Smooth muscle cell (in vitro differentiated cells): ENCODE data around the gene SETD1A. TPM values are rescaled to one million over a fixed set of nuclear protein-coding genes. Genes with fewer than 3 reads are reported as not detected.

Source experiments
- DNase-seq: peaks from one replicate; lab custom pipeline; 2025; ENCODE audit not compliant: unreplicated experiment; lab: John Stamatoyannopoulos, UW
- H2AFZ ChIP-seq: fragments of 200-600 bp; sonication (generic); 2 replicates; pipeline ENCODE4 v1.6.0; 2016; ENCODE audit warnings: antibody characterized with exemption, low read depth, mild to moderate bottlenecking
- H3F3A ChIP-seq: fragments of 200-600 bp; sonication (generic); 2 replicates; pipeline ENCODE4 v1.6.0; 2017; ENCODE audit warnings: antibody characterized with exemption, low read depth
- H3K27ac ChIP-seq: fragments of 200-600 bp; sonication (generic); 2 replicates; pipeline ENCODE4 v1.5.1; 2016; ENCODE audit warnings: low read depth, mild to moderate bottlenecking
- H3K27me3 ChIP-seq: fragments of 200-600 bp; sonication (generic); 2 replicates; pipeline ENCODE4 v1.6.1; 2016; ENCODE audit warnings: low read depth, mild to moderate bottlenecking
- H3K36me3 ChIP-seq: fragments of 200-600 bp; sonication (generic); 2 replicates; pipeline ENCODE4 v1.5.1; 2016; ENCODE audit warnings: low read depth
- H3K4me1 ChIP-seq: fragments of 200-600 bp; sonication (generic); 2 replicates; pipeline ENCODE4 v1.5.1; 2016; ENCODE audit warnings: low read depth
- H3K4me2 ChIP-seq: fragments of 200-600 bp; sonication (generic); 2 replicates; pipeline ENCODE4 v1.6.0; 2016; ENCODE audit warnings: mild to moderate bottlenecking
- H3K4me3 ChIP-seq: fragments of 200-600 bp; sonication (generic); 2 replicates; pipeline ENCODE4 v1.5.1; 2016; ENCODE audit warnings: mild to moderate bottlenecking
- H3K79me2 ChIP-seq: fragments of 200-600 bp; sonication (generic); 2 replicates; pipeline ENCODE4 v1.6.0; 2016; ENCODE audit warnings: low read depth, mild to moderate bottlenecking
- H3K9ac ChIP-seq: fragments of 200-600 bp; sonication (generic); 2 replicates; pipeline ENCODE4 v1.6.0; 2016; ENCODE audit warnings: low read depth
- H3K9me3 ChIP-seq: fragments of 200-600 bp; sonication (generic); replicated peaks from 2 replicates; pipeline ENCODE4 v1.5.1; 2016; ENCODE audit warnings: low read depth
- H4K20me1 ChIP-seq: fragments of 200-600 bp; sonication (generic); 2 replicates; pipeline ENCODE4 v1.6.0; 2016; ENCODE audit warnings: low read depth
- WGBS: methylation state at CpG from one replicate; pipeline ENCODE4 v1.1.7; 2016; ENCODE audit warnings: low lambda C conversion rate; 5-methylcytosine and 5-hydroxymethylcytosine counted together
- polyA plus RNA-seq: library from polyadenylated mRNA; unstranded; fragments of >200 nt; fragmentation: Nextera tagmentation; extraction: Ambion mirVana; gene quantifications from 2 replicates; pipeline ENCODE4 v1.2.1, GENCODE V29; 2016
- total RNA-seq: library from RNA; depleted of rRNA; stranded (reverse); fragments of >200 nt; gene quantifications from 2 replicates; pipeline ENCODE4 v1.2.3, GENCODE V29; 2014
- TF ChIP-seq, protein P1 (sequence below): fragments of 200-600 bp; sonication (generic); IDR thresholded peaks from 2 replicates; pipeline ENCODE4 v1.5.1; 2017; ENCODE audit warnings: borderline replicate concordance, mild to moderate bottlenecking, antibody characterized with exemption; ENCODE audit not compliant: insufficient read depth, poor library complexity, severe bottlenecking

The SETD1A gene
- total and polyA plus RNA-seq, 2 experiments from 2014 or later: 1.2 to 2.9 TPM

DNA sequence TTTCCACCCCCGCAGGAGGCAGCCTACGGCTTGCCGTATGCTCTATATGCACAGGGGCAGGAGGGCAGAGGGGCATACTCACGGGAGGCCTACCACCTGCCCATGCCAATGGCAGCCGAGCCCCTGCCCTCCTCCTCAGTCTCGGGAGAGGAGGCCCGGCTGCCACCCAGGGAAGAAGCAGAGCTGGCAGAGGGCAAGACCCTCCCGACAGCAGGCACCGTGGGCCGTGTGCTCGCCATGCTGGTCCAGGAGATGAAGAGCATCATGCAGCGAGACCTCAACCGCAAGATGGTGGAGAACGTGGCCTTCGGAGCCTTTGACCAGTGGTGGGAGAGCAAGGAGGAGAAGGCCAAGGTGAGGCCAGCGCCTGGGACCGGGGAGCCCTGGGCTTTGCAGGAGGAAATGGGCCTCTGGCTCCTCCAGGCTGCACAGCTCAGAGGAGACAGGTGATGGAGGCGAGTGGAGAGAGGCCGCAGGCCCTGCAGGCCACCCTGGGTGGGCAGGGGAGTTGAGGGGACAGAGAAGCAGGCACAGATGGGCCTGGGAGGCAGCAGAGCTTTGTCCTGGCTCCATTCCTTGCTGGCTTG is 8.6 kb downstream of the SETD1A start:
- Histone ChIP-seq H3K36me3 (peaks cover 8% of the 10 kb centered on the region), H3K4me2 (no peak overlapping the region), H3K9me3 (no peaks in the 10 kb centered on the region), H3K9ac (no peak overlapping the region), H3K4me1 (no peaks in the 10 kb centered on the region), H2AFZ (no peak overlapping the region), H3K27ac (no peak overlapping the region), H3K79me2 (no peaks in the 10 kb centered on the region), H3K27me3 (no peaks in the 10 kb centered on the region), H4K20me1 (no peaks in the 10 kb centered on the region), H3F3A (no peaks in the 10 kb centered on the region), H3K4me3 (no peak overlapping the region)
- 98% methylated on average over 19 of the region's 19 CpGs for whole genome bisulfite sequencing
- TF ChIP-seq, protein P1, sequence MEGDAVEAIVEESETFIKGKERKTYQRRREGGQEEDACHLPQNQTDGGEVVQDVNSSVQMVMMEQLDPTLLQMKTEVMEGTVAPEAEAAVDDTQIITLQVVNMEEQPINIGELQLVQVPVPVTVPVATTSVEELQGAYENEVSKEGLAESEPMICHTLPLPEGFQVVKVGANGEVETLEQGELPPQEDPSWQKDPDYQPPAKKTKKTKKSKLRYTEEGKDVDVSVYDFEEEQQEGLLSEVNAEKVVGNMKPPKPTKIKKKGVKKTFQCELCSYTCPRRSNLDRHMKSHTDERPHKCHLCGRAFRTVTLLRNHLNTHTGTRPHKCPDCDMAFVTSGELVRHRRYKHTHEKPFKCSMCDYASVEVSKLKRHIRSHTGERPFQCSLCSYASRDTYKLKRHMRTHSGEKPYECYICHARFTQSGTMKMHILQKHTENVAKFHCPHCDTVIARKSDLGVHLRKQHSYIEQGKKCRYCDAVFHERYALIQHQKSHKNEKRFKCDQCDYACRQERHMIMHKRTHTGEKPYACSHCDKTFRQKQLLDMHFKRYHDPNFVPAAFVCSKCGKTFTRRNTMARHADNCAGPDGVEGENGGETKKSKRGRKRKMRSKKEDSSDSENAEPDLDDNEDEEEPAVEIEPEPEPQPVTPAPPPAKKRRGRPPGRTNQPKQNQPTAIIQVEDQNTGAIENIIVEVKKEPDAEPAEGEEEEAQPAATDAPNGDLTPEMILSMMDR: no peak
- no peak for DNase-seq

DNA sequence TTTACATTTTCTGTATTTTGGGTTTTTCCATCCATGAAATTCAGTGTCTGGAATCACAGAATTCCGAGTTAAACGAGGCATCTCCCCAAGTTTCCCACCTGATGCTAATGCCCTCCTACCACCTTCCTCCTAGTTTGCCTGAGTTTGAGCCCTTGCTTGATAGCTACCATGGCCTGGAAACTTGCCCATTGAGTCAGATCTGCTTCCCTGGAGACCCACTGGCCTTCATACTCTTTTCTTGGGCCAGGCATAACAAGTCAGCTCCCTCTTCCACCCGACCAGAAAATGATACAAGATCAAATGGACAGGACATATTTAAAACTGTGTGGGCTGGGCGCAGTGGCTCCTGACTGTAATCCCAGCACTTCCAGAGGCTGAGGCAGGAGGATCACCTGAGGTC is 10.2 kb downstream of the SETD1A start:
- H3K4me1 ChIP-seq: no peaks in the 10 kb centered on the region
- H3K36me3 ChIP-seq: peaks cover 17% of the 10 kb centered on the region
- H3K79me2 ChIP-seq: no peaks in the 10 kb centered on the region
- H4K20me1 ChIP-seq: no peaks in the 10 kb centered on the region
- no peaks in the 10 kb centered on the region for H3K9me3 ChIP-seq
- TF ChIP-seq, protein P1: no peak
- H2AFZ ChIP-seq: no peak overlapping the region
- DNase-seq: no peak
- no peaks in the 10 kb centered on the region for H3K27me3 ChIP-seq
- WGBS: 99% methylated on average over 4 of the region's 4 CpGs
- H3F3A ChIP-seq: no peaks in the 10 kb centered on the region
- no peak overlapping the region for H3K4me3 ChIP-seq
- H3K9ac ChIP-seq: no peak overlapping the region
- H3K4me2 ChIP-seq: no peak overlapping the region
- H3K27ac ChIP-seq: no peak overlapping the region

DNA sequence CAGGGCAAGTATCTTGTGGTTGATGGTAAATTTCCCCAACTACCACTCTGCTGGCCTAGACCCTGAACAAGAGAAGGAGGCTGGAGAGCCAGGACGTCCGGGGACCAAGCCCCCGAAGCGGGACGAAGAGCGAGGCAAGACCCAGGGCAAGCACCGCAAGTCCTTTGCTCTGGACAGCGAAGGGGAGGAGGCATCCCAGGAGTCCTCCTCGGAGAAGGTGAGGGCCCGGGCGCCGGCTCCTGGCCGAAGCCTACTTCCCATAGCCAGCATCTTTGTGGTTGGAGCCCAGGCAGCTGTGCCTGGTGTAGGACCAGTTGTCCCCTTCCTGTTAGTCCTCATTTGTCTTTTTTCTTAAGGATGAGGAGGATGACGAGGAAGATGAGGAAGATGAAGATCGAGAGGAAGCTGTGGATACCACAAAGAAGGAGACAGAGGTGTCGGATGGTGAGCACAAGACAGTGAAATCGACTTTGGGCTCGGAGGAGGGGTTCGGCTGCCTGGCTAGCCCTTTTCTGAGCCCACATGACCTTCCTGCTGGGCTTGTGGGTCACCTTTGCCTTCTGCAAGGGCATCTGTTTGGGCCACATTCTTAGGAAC is 11.8 kb downstream of the SETD1A start:
- DNase-seq: no peak
- Histone ChIP-seq H4K20me1 (no peaks in the 10 kb centered on the region), H3K4me3 (no peak overlapping the region), H3K36me3 (peaks cover 17% of the 10 kb centered on the region), H2AFZ (no peak overlapping the region), H3K4me1 (no peaks in the 10 kb centered on the region), H3K9me3 (no peaks in the 10 kb centered on the region), H3K9ac (no peak overlapping the region), H3F3A (no peaks in the 10 kb centered on the region), H3K79me2 (no peaks in the 10 kb centered on the region), H3K27me3 (no peaks in the 10 kb centered on the region), H3K27ac (no peak overlapping the region), H3K4me2 (no peak overlapping the region)
- WGBS: 98% methylated on average over 19 of the region's 19 CpGs
- TF ChIP-seq, protein P1: no peak

DNA sequence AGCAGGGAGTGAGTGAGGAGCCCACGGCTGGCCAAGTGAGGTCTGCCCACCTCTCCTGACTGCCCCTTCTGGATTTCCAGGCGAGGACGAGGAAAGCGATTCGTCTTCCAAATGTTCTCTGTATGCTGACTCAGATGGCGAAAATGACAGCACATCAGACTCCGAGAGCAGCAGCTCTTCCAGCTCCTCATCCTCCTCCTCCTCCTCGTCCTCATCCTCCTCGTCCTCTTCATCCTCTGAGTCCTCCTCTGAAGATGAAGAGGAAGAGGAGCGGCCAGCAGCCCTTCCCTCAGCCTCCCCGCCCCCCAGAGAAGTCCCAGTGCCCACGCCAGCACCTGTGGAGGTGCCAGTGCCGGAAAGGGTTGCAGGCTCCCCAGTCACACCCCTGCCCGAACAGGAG is 13.7 kb downstream of the SETD1A start:
- WGBS: 96% methylated on average over 14 of the region's 14 CpGs
- no peak overlapping the region for H3K9ac ChIP-seq
- H3K36me3 ChIP-seq: peaks cover 17% of the 10 kb centered on the region
- H3K4me2 ChIP-seq: no peak overlapping the region
- TF ChIP-seq, protein P1: no peak
- H4K20me1 ChIP-seq: no peaks in the 10 kb centered on the region
- H3F3A ChIP-seq: no peaks in the 10 kb centered on the region
- no peaks in the 10 kb centered on the region for H3K4me1 ChIP-seq
- H3K27ac ChIP-seq: no peak overlapping the region
- no peak overlapping the region for H3K4me3 ChIP-seq
- no peak for DNase-seq
- H2AFZ ChIP-seq: no peak overlapping the region
- H3K9me3 ChIP-seq: no peaks in the 10 kb centered on the region
- H3K79me2 ChIP-seq: no peaks in the 10 kb centered on the region
- H3K27me3 ChIP-seq: no peaks in the 10 kb centered on the region
